Epidermal melanocyte (primary cell): ENCODE results near the gene NPAS2.

Experiments used
- DNase-seq: peaks from one replicate; pipeline ENCODE4 v3.0.0; 2011; ENCODE audit warnings: low spot score; ENCODE audit not compliant: insufficient read length

Gene NPAS2

GRCh38 chr2:100986157-100986556 lies 166.2 kb downstream of the NPAS2 start:
- no peak for DNase-seq

- DNase-seq = no peak
Measured at GRCh38 chr2:100987536-100987935, 167.6 kb downstream of the NPAS2 start.

GRCh38 chr2:100987974-100988373 lies 168.0 kb downstream of the NPAS2 start:
- no peak for DNase-seq

- DNase-seq = peak; percentile 80
Measured at GRCh38 chr2:100988630-100989417, 168.9 kb downstream of the NPAS2 start.

- DNase-seq = no peak
Measured at GRCh38 chr2:100989666-100990065, 169.7 kb downstream of the NPAS2 start.

GRCh38 chr2:100990166-100990565 lies 170.2 kb downstream of the NPAS2 start:
- no peak for DNase-seq

- no peak for DNase-seq
Measured at GRCh38 chr2:100990650-100991403, 170.9 kb downstream of the NPAS2 start.

- DNase-seq = no peak
Measured at GRCh38 chr2:100991404-100991773, 171.4 kb downstream of the NPAS2 start.

GRCh38 chr2:100992262-100992661 lies 172.3 kb downstream of the NPAS2 start:
- no peak for DNase-seq

- DNase-seq = no peak
Measured at GRCh38 chr2:100993294-100993693, 173.4 kb downstream of the NPAS2 start.

- no peak for DNase-seq
Measured at GRCh38 chr2:100995309-100996075, 175.6 kb downstream of the NPAS2 start.

GRCh38 chr2:100997509-100998234 lies 177.7 kb downstream of the NPAS2 start:
- DNase-seq = no peak

GRCh38 chr2:100998235-100998573 lies 178.3 kb downstream of the NPAS2 start:
- no peak for DNase-seq

- no peak for DNase-seq
Measured at GRCh38 chr2:100999995-101000394, 180.1 kb downstream of the NPAS2 start.

- peak; percentile 99 for DNase-seq
Measured at GRCh38 chr2:101001691-101002561, 182.0 kb downstream of the NPAS2 start, which contains the start of gene RPL31. TSS of gene RPL31 (plus strand) at chr2:101002289. CDS start at chr2:101002702, 413 bp downstream.

GRCh38 chr2:101002562-101003277 lies 182.8 kb downstream of the NPAS2 start:
- no peak for DNase-seq

- no peak for DNase-seq
Measured at GRCh38 chr2:101003278-101003775, 183.4 kb downstream of the NPAS2 start.

- no peak for DNase-seq
Measured at GRCh38 chr2:101004620-101005325, 184.8 kb downstream of the NPAS2 start.
